ENCODE data around the gene BCL3.

The BCL3 gene

GRCh38 chr19:44722131-44723121, 26.1 kb upstream of the BCL3 start:
- peak in 1 of 5 donors; percentile 13 for DNase-seq

GRCh38 chr19:44723299-44723951, 25.1 kb upstream of the BCL3 start:
- DNase-seq: no peak

GRCh38 chr19:44723952-44724319, 24.6 kb upstream of the BCL3 start:
- DNase-seq: peak; percentile 51 to 82 (median 67)

- DNase-seq: no peak
These were observed 23.3 kb upstream of the BCL3 start for GRCh38 chr19:44725251-44725650.

- DNase-seq: no peak
These were observed 22.8 kb upstream of the BCL3 start for GRCh38 chr19:44725684-44726083.

GRCh38 chr19:44726465-44726864, 22.0 kb upstream of the BCL3 start:
- DNase-seq: no peak

GRCh38 chr19:44728178-44728577, 20.3 kb upstream of the BCL3 start:
- peak in 1 of 5 donors; percentile 31 for DNase-seq

GRCh38 chr19:44729516-44730033, 18.9 kb upstream of the BCL3 start:
- no peak for DNase-seq

- DNase-seq: no peak
These were observed 17.4 kb upstream of the BCL3 start for GRCh38 chr19:44731081-44731480.

GRCh38 chr19:44731622-44732021, 16.9 kb upstream of the BCL3 start:
- no peak for DNase-seq

- DNase-seq: no peak
These were observed 16.1 kb upstream of the BCL3 start for GRCh38 chr19:44732235-44733014.

- DNase-seq: no peak
These were observed 14.2 kb upstream of the BCL3 start for GRCh38 chr19:44734357-44734756.

GRCh38 chr19:44735011-44735410, 13.5 kb upstream of the BCL3 start:
- no peak for DNase-seq

- DNase-seq: no peak
These were observed 11.1 kb upstream of the BCL3 start for GRCh38 chr19:44737238-44738071.

GRCh38 chr19:44738136-44738535, 10.4 kb upstream of the BCL3 start:
- DNase-seq: no peak

- no peak for DNase-seq
These were observed 9.6 kb upstream of the BCL3 start for GRCh38 chr19:44738603-44739558.

GRCh38 chr19:44740351-44740824, 8.1 kb upstream of the BCL3 start:
- no peak for DNase-seq

GRCh38 chr19:44741258-44741731, 7.2 kb upstream of the BCL3 start:
- DNase-seq: no peak

- peak in 1 of 5 donors; percentile 33 for DNase-seq
These were observed 6.6 kb upstream of the BCL3 start for GRCh38 chr19:44741841-44742329.

Data from T-helper 1 cell (primary cell).